HCT116 (cell line): ENCODE results near the gene IFRD1. TPM values are rescaled to one million over a fixed set of nuclear protein-coding genes. Genes with fewer than 3 reads are reported as not detected.
"Not testable (repeated sequence)": the region's sequence is repeated elsewhere in the genome, so short reads cannot be mapped to it uniquely, and the experiment has no call there.

Source experiments
- ATAC-seq: fragments of 200-7000 bp; cut with Tn5 transposase; 2 replicates; pipeline ENCODE4 v1.9.1; 2020; ENCODE audit warnings: mild to moderate bottlenecking, moderate library complexity
- BruUV-seq: library from RNA; stranded (reverse); fragments of 400-500 nt; replicated peaks from 2 replicates; lab custom pipeline; 2021; lab: Mats Ljungman, UMichigan
- CTCF ChIA-PET: fragments of 300-600 bp; sonication (Branson Sonifier 250); formaldehyde crosslinking; loops from one replicate; lab custom pipeline; 2021; ENCODE audit warnings: antibody characterized with exemption; lab: Charles Lee
- POLR2A ChIA-PET: fragments of 300-600, 350-600 bp; sonication (Branson Sonifier 250); formaldehyde crosslinking; loops from one replicate; lab custom pipeline; 2021; ENCODE audit warnings: antibody characterized with exemption; lab: Charles Lee
- RAD21 ChIA-PET, 2 experiments: fragments of 300-600 bp; sonication (Branson Sonifier 250); formaldehyde crosslinking; loops; one replicate each; lab custom pipeline; 2023; ENCODE audit warnings: low total read pairs in 2 of 2; ENCODE audit not compliant: uncharacterized antibody in 2 of 2, unreplicated experiment in 2 of 2, low non-redundant PET in 1 of 2; lab: Charles Lee
- DNase-seq: peaks from one replicate; pipeline ENCODE4 v3.0.0-alpha.2; 2010; ENCODE audit warnings: low read depth, low spot score
- H2AFZ ChIP-seq: fragments of 200-600 bp; shearing (Covaris generic), sonication (generic); 2 replicates; pipeline ENCODE4 v1.6.1; 2017; ENCODE audit warnings: low read depth, mixed run types, mixed read lengths, antibody characterized with exemption, low read length; ENCODE audit not compliant: poor library complexity, severe bottlenecking
- H3K27ac ChIP-seq: 2 replicates; pipeline ENCODE4 v1.5.1; 2012; ENCODE audit warnings: low read depth, low read length
- H3K27me3 ChIP-seq: fragments of 200-600 bp; sonication (generic); 2 replicates; pipeline ENCODE4 v1.6.1; 2016; ENCODE audit warnings: mixed run types, low read length, mixed read lengths; ENCODE audit not compliant: insufficient read depth
- H3K36me3 ChIP-seq, 2 experiments: fragments of 200-500 bp in 1 of 2; fragments of 200-600 bp in 1 of 2; sonication (Bioruptor generic) in 1 of 2; sonication (generic) in 1 of 2; 2 replicates each; pipeline versions ENCODE4 v1.5.1 to v1.6.1; 2014 to 2016; ENCODE audit warnings: low read length in 2 of 2, inconsistent platforms in 1 of 2, mixed read lengths in 1 of 2, mixed run types in 1 of 2; ENCODE audit not compliant: insufficient read depth in 2 of 2, control insufficient read depth in 1 of 2
- H3K4me1 ChIP-seq, 2 experiments: fragments of 200-600 bp in 1 of 2; sonication (generic) in 1 of 2; 2 replicates each; pipeline versions ENCODE4 v1.5.1 to v1.6.1; 2012 to 2017; ENCODE audit warnings: low read length in 2 of 2, inconsistent platforms in 1 of 2, mild to moderate bottlenecking in 1 of 2, mixed read lengths in 1 of 2, mixed run types in 1 of 2, moderate library complexity in 1 of 2; ENCODE audit not compliant: insufficient read depth in 2 of 2, control insufficient read depth in 1 of 2
- H3K4me2 ChIP-seq: fragments of 200-600 bp; sonication (generic); 2 replicates; pipeline ENCODE4 v1.6.1; 2017; ENCODE audit warnings: mixed run types, low read length, mixed read lengths
- H3K4me3 ChIP-seq, 2 experiments: fragments of 200-600 bp in 1 of 2; sonication (generic) in 1 of 2; replicated peaks in 1 of 2; 2 replicates each; pipeline ENCODE4 v1.5.1; 2011 to 2016; ENCODE audit warnings: low read length in 2 of 2, control low read depth in 1 of 2, low read depth in 1 of 2, mild to moderate bottlenecking in 1 of 2, mixed read lengths in 1 of 2, mixed run types in 1 of 2
- H3K79me2 ChIP-seq: fragments of 200-600 bp; sonication (generic); 2 replicates; pipeline ENCODE4 v1.6.1; 2017; ENCODE audit warnings: mild to moderate bottlenecking, mixed run types, low read length, moderate library complexity, mixed read lengths; ENCODE audit not compliant: insufficient read depth
- H3K9ac ChIP-seq: fragments of 200-600 bp; sonication (generic); 2 replicates; pipeline ENCODE4 v1.6.1; 2016; ENCODE audit warnings: low read length, mixed read lengths
- H3K9me2 ChIP-seq: fragments of 200-600 bp; sonication (generic), shearing (Covaris generic); 2 replicates; pipeline ENCODE4 v1.6.1; 2017; ENCODE audit warnings: mixed run types, mild to moderate bottlenecking, moderate library complexity; ENCODE audit not compliant: insufficient read depth
- H3K9me3 ChIP-seq, 2 experiments: fragments of 200-500 bp in 1 of 2; fragments of 200-600 bp in 1 of 2; sonication (Bioruptor generic) in 1 of 2; sonication (generic) in 1 of 2; 2 replicates each; pipeline ENCODE4 v1.6.1; 2014 to 2017; ENCODE audit warnings: low read length in 2 of 2, mixed read lengths in 2 of 2, inconsistent platforms in 1 of 2, low read depth in 1 of 2, mild to moderate bottlenecking in 1 of 2, mixed run types in 1 of 2, moderate library complexity in 1 of 2; ENCODE audit not compliant: control insufficient read depth in 1 of 2, insufficient read depth in 1 of 2
- H4K20me1 ChIP-seq: fragments of 200-600 bp; sonication (generic), shearing (Covaris generic); 2 replicates; pipeline ENCODE4 v1.6.1; 2017; ENCODE audit warnings: mixed run types, mild to moderate bottlenecking, moderate library complexity; ENCODE audit not compliant: insufficient read depth
- ATF3 ChIP-seq: IDR thresholded peaks from 2 replicates; pipeline ENCODE4 v1.6.1; 2012
- POLR2A ChIP-seq: IDR thresholded peaks from 2 replicates; pipeline ENCODE4 v1.7.0; 2011; ENCODE audit warnings: borderline replicate concordance; ENCODE audit not compliant: insufficient read depth, insufficient read length; ENCODE audit errors: extremely low read depth
- TCF7L2 ChIP-seq: IDR thresholded peaks from 2 replicates; pipeline ENCODE4 v1.7.0; 2011; ENCODE audit warnings: borderline replicate concordance, inconsistent platforms; ENCODE audit not compliant: insufficient read depth, insufficient read length; ENCODE audit errors: extremely low read depth
- ZBTB33 ChIP-seq: IDR thresholded peaks from 2 replicates; pipeline ENCODE4 v1.6.1; 2011; ENCODE audit warnings: mild to moderate bottlenecking, low read length, moderate library complexity; ENCODE audit not compliant: insufficient replicate concordance; ENCODE audit errors: extremely low read depth
- intact Hi-C: fragments of 100-400 bp; cut with micrococcal nuclease; formaldehyde crosslinking; loops from 2 replicates; pipeline ENCODE4 v1.10.0; 2022
- total RNA-seq: library from RNA; stranded (reverse); gene quantifications from one replicate; pipeline ENCODE4 v1.2.1, GENCODE V29; 2021; ENCODE audit not compliant: unreplicated experiment

Gene IFRD1
- total RNA-seq, 1 experiment from 2014 or later = 43.6 TPM

- ATAC-seq = no peak
- ChIA-PET POLR2A (no interaction called here), RAD21 (no interaction called here), CTCF (no interaction called here)
- no peaks in the 10 kb centered on the region for H3K9me3 ChIP-seq
- no peaks in the 10 kb centered on the region for H3K27me3 ChIP-seq
- no peak overlapping the region for H3K4me2 ChIP-seq
- H4K20me1 ChIP-seq = no peaks in the 10 kb centered on the region; the same call in 1 of the 2 replicates
- intact Hi-C loops = no loop called here
- H2AFZ ChIP-seq = no peak overlapping the region
- H3K9me2 ChIP-seq = no peaks in the 10 kb centered on the region
- BruUV-seq = no TSS peak
- no peak for DNase-seq
- H3K4me1 ChIP-seq = peaks cover 13 to 26% of the 10 kb centered on the region in 2 experiments
- TF ChIP-seq TCF7L2 = no peak
- TF ChIP-seq ZBTB33 = no peak
- no peak for TF ChIP-seq ATF3
- no peak for TF ChIP-seq POLR2A
- H3K4me3 ChIP-seq = no peak overlapping the region
- H3K79me2 ChIP-seq = peaks cover 70% of the 10 kb centered on the region
- H3K36me3 ChIP-seq = peaks cover 22 to 23% of the 10 kb centered on the region in 2 experiments; a peak in 3 of 4 replicates
- H3K9ac ChIP-seq = no peak overlapping the region
- no peak overlapping the region for H3K27ac ChIP-seq
Measured at GRCh38 chr7:112453505-112454171, 3.4 kb downstream of the IFRD1 start.

- CTCF ChIA-PET, RAD21 ChIA-PET, H3K27ac ChIP-seq, H3K9me2 ChIP-seq, DNase-seq, H2AFZ ChIP-seq, ATAC-seq, intact Hi-C loops, H3K9ac ChIP-seq, POLR2A ChIA-PET, H3K4me3 ChIP-seq, H3K4me2 ChIP-seq, H3K9me3 ChIP-seq, H3K27me3 ChIP-seq, BruUV-seq, H4K20me1 ChIP-seq: not testable (repeated sequence)
- peaks cover 7 to 20% of the 10 kb centered on the region in 2 experiments for H3K4me1 ChIP-seq
- H3K36me3 ChIP-seq = peaks cover 26 to 29% of the 10 kb centered on the region in 2 experiments; a peak in 3 of 4 replicates
- H3K79me2 ChIP-seq = peaks cover 75% of the 10 kb centered on the region
Measured at GRCh38 chr7:112454191-112454590, 3.9 kb downstream of the IFRD1 start.
